SK-N-SH (cell line): ENCODE data around the gene GSTO1.

Experiments used
- CTCF ChIP-seq: fragments of 200-600 bp; sonication (generic); IDR thresholded peaks from 2 replicates; pipeline ENCODE4 v1.6.1; 2017; ENCODE audit warnings: antibody characterized with exemption, mild to moderate bottlenecking, moderate library complexity
- EP300 ChIP-seq, 2 experiments: IDR thresholded peaks; 2 replicates each; pipeline versions ENCODE4 v1.4.0 to v1.6.1; 2012; ENCODE audit warnings: borderline replicate concordance in 1 of 2, low read depth in 1 of 2, low read length in 1 of 2
- EZH2phosphoT487 ChIP-seq: fragments of 200-600 bp; sonication (generic); IDR thresholded peaks from 2 replicates; pipeline ENCODE4 v1.6.1; 2017; ENCODE audit warnings: low read depth, mixed run types, mild to moderate bottlenecking, antibody characterized with exemption, moderate library complexity, borderline replicate concordance
- MAX ChIP-seq: IDR thresholded peaks from 2 replicates; pipeline ENCODE4 v1.4.0; 2012; ENCODE audit warnings: low read depth
- NRF1 ChIP-seq: IDR thresholded peaks from 2 replicates; pipeline ENCODE4 v1.6.1; 2012; ENCODE audit warnings: low read depth, mild to moderate bottlenecking, low read length
- POLR2AphosphoS5 ChIP-seq: IDR thresholded peaks from 2 replicates; pipeline ENCODE4 v1.6.1; 2012; ENCODE audit warnings: low read depth, low read length
- REST ChIP-seq: IDR thresholded peaks from 2 replicates; pipeline ENCODE4 v1.6.1; 2012; ENCODE audit warnings: mild to moderate bottlenecking, low read depth, low read length, moderate library complexity
- RFX5 ChIP-seq: IDR thresholded peaks from 2 replicates; pipeline ENCODE4 v1.6.1; 2012; ENCODE audit warnings: mild to moderate bottlenecking, improper control_type of control experiment, low read length
- RXRA ChIP-seq: IDR thresholded peaks from 2 replicates; pipeline ENCODE4 v1.4.0; 2012; ENCODE audit warnings: low read depth, mild to moderate bottlenecking, borderline replicate concordance
- SMC3 ChIP-seq: IDR thresholded peaks from 2 replicates; pipeline ENCODE4 v1.6.1; 2012; ENCODE audit warnings: low read depth, low read length, improper control_type of control experiment
- TAF1 ChIP-seq: IDR thresholded peaks from 2 replicates; pipeline ENCODE4 v1.6.1; 2012; ENCODE audit warnings: low read depth, mild to moderate bottlenecking, low read length, moderate library complexity, borderline replicate concordance

GRCh38 chr10:104273286-104273685, 18.6 kb downstream of the GSTO1 start:
- TF ChIP-seq CTCF (no peak), SMC3 (no peak), REST (no peak), NRF1 (no peak), TAF1 (no peak), RXRA (no peak), RFX5 (no peak), MAX (no peak), EP300 (IDR thresholded peaks at IDR 0.05; ENCODE audit: borderline replicate concordance in 1 of 2, low read depth in 1 of 2, low read length in 1 of 2) (no peak), EZH2phosphoT487 (no peak), POLR2AphosphoS5 (no peak)
